ENCODE measurements around the gene SLC7A1. TPM values are rescaled to one million over a fixed set of nuclear protein-coding genes. Genes with fewer than 3 reads are reported as not detected.

SLC7A1 gene
- total and polyA plus RNA-seq, 2 of the 4 experiments (the other 2 are of a cell fraction) = 9.7 to 22.3 TPM

DNA sequence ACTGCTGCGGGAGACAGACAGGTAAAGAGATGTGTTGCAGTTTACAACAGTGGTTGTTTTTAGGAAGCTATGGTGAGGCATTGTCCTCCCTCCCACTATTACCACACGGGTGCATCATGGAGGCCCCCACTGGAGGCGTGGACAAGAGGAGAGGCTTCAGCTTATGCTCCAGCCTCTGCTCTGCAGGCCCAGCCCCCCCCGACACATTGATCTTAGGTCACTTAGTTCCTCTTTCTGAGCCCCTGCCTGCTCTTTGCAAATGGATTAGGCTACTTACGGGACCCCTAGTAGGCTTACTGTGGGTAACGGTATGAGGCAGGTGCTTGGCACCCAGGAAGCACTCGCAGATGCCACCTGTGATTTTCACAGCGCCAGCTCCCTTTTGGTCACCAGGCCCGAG lies 123.9 kb downstream of the SLC7A1 start:
- no peak overlapping the region for H2BK120ac ChIP-seq (ENCODE audit: low read depth, low read length)
- CTCF ChIA-PET = interaction anchor here (2.7 kb wide), 1 partner anchor 16 kb away, joined by 10 read pairs; no protein-coding TSS in a partner anchor
- H3K4me2 ChIP-seq (ENCODE audit: low read depth, low read length) = no peak overlapping the region
- no peaks in the 10 kb centered on the region; the same call in 1 of the 2 replicates for H3K9me1 ChIP-seq (ENCODE audit: insufficient read depth, low read length)
- in situ Hi-C loops (cut with MboI; ENCODE audit: low sequenced_read_pairs) (no loop called here), dilution Hi-C loops (cut with HindIII; ENCODE audit: low sequenced_read_pairs, unreplicated experiment) (no loop called here), intact Hi-C loops (cut with micrococcal nuclease) (no loop called here)
- H3K27ac ChIP-seq (ENCODE audit: insufficient read depth, low read length) = no peak overlapping the region
- H4K91ac ChIP-seq (ENCODE audit: insufficient read depth, low read depth, low read length) = no peak overlapping the region
- H3K36me3 ChIP-seq (ENCODE audit: control insufficient read depth, insufficient read depth, low read length) = no peaks in the 10 kb centered on the region
- POLR2A ChIA-PET (ENCODE audit: unreplicated experiment) = no interaction called here
- no peak overlapping the region for H3K9ac ChIP-seq (ENCODE audit: low read depth, low read length)
- no peak overlapping the region for H2BK20ac ChIP-seq (ENCODE audit: low read depth, low read length)
- no peak for ATAC-seq (ENCODE audit: low read depth)
- TF ChIP-seq, protein P1, sequence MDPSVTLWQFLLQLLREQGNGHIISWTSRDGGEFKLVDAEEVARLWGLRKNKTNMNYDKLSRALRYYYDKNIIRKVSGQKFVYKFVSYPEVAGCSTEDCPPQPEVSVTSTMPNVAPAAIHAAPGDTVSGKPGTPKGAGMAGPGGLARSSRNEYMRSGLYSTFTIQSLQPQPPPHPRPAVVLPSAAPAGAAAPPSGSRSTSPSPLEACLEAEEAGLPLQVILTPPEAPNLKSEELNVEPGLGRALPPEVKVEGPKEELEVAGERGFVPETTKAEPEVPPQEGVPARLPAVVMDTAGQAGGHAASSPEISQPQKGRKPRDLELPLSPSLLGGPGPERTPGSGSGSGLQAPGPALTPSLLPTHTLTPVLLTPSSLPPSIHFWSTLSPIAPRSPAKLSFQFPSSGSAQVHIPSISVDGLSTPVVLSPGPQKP (IDR thresholded peaks at IDR 0.05; ENCODE audit: borderline replicate concordance, low read depth, low read length) = no peak
- TF ChIP-seq MAZ (IDR thresholded peaks at IDR 0.05; ENCODE audit: borderline replicate concordance, low read depth, low read length) = no peak
- no peaks in the 10 kb centered on the region for H3K79me1 ChIP-seq (ENCODE audit: low read depth in 1 of 2, low read length in 2 of 2)
- H3K27me3 ChIP-seq (ENCODE audit: control insufficient read depth, insufficient read depth, low read length) = peaks cover 4% of the 10 kb centered on the region
- H4K20me1 ChIP-seq (ENCODE audit: insufficient read depth, low read length) = no peaks in the 10 kb centered on the region
- H3K18ac ChIP-seq (ENCODE audit: low read depth, low read length) = no peak overlapping the region
- WGBS, 2 experiments (ENCODE audit: extremely low coverage in 2 of 2, insufficient read length in 1 of 2) = 87% methylated on average over 6 of the region's 9 CpGs; no CpG with 5 or more reads in 1 of the 2 experiments
- H2AFZ ChIP-seq (replicated peaks; ENCODE audit: low read length, poor library complexity) = peak overlapping the region; percentile 8
- peaks cover 2% of the 10 kb centered on the region for H3K4me1 ChIP-seq (ENCODE audit: control insufficient read depth, insufficient read depth, low read length)
- no peak overlapping the region for H3K4me3 ChIP-seq (ENCODE audit: insufficient read depth, low read depth, low read length)
- H2BK15ac ChIP-seq (ENCODE audit: low read depth, low read length) = no peak overlapping the region
- H4K8ac ChIP-seq (ENCODE audit: low read depth in 2 of 2, low read length in 2 of 2) = no peak overlapping the region
- no TSS peak for BruUV-seq (replicated peaks)
- H3K4ac ChIP-seq (ENCODE audit: low read depth, low read length) = no peak overlapping the region
- no peak for DNase-seq
- H2AK9ac ChIP-seq (replicated peaks; ENCODE audit: low read depth, low read length, poor library complexity) = no peak overlapping the region
- H3K14ac ChIP-seq (replicated peaks; ENCODE audit: low read depth, low read length) = no peak overlapping the region
- no peak overlapping the region for H3K23ac ChIP-seq (ENCODE audit: low read depth, low read length)
- H2BK5ac ChIP-seq (ENCODE audit: low read depth, low read length, poor library complexity, severe bottlenecking) = no peak overlapping the region
- H3K56ac ChIP-seq (ENCODE audit: extremely low read depth, insufficient read depth, low read length) = no peak overlapping the region
- no peak overlapping the region for H4K5ac ChIP-seq (ENCODE audit: low read depth, low read length)
- H3K9me3 ChIP-seq (ENCODE audit: control insufficient read depth, insufficient read depth, low read length) = no peaks in the 10 kb centered on the region
- no peak overlapping the region for H2AK5ac ChIP-seq (ENCODE audit: low read depth, low read length)
